Activated CD4-positive, CD25-positive, alpha-beta regulatory T cell treated with anti-CD3 and anti-CD28 coated beads, Interleukin-2, amount 50 U/mL, for 72 hours (primary cell): Measurements from ENCODE around the gene GLDN.

Experiments
- DNase-seq: peaks from one replicate; pipeline ENCODE4 v3.0.0; 2021

The GLDN gene

DNA sequence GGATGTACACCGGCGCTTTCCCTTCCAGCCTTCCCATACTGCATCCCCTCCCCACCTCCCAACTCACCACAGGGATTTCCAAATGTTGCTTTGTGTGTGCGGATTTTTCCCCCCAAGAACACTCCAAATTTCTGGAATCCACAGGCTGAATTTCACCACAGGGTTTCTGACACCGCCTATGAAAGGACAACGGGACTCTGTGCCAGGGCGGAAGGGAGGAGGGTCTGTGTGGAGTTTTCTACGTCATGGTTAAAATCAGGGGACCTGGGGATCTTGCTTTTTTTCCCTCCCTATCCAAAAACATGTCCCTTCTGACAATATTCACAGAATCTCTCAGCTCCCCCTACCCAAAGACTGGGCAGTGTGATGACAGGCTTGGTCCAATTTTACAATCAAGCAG, 17.7 kb upstream of the GLDN start:
- DNase-seq = no peak

DNA sequence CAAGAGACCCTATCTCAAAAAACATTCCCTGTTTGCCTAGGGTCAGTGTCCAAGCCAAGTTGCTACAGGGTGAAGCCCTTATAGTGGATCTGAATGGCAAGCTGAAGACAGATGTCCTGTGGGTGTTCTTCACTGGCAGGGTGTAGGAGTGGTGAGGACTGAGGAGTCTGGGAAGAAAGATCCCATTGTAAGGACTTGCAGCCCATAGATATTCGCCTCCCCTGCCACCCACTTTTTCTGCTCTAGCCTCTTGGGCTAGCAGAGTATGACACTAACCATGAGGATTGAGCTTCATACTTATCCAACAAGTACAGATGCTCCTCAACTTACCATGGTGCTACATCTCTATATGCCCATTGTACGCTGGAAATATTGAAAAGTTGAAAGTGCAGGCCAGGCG, 16.3 kb upstream of the GLDN start:
- no peak for DNase-seq

DNA sequence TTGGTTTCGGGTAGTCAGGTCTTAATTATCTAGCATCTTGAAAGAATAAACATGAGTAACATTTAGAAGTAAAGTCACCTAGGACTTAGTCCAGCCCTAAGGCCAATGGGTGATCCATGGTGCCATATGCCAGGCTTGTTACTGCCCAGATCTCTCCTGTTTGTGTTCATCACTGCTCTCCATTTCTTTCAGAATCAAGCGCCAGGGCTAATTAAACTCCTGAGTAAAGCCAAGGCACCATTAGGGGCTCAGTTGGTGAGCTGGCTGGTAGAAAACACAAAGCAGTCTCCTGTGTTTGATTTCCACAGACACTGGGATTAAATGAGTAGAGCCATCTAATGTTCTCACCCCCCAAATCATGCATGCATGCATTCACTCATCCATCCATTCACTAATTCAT, 14.4 kb upstream of the GLDN start:
- DNase-seq = no peak

DNA sequence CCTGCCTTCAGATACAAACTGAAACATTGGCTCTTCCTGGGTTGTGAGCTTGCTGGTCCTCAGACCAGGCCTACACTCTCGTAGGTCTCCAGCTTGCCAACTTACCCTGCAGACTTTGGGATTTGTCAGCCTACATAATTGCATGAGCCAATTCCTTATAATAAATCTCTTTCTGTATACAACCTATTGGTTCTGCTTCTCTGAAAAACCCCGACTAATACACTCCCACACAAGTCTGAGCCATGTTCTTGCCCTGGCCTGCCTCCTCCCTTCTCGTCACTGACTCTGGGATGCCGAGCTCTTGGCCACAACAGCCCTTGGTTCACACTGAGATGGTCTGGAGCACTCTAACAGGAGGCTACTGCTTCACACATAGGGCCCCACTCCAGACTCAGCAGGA, 12.5 kb upstream of the GLDN start:
- DNase-seq = no peak

DNA sequence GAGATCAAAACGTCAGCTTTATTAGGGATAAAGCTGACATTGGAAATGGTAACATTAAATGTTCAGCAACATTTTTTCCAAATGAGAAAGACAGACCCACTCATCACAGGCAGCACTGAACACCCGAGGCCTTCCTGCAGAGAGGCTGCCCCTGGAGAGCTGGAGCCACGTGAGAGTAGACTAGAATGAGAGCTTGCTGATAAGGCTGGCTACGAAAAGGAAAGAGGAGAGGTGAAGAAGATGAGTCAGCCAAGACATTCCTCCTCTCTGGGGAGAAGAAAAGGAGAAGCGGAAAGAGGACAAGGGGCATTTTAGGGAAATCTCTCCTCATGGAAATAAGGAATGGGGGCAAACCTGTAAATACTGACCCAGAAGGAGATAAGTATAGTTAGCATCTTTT, 10.3 kb upstream of the GLDN start:
- no peak for DNase-seq

DNA sequence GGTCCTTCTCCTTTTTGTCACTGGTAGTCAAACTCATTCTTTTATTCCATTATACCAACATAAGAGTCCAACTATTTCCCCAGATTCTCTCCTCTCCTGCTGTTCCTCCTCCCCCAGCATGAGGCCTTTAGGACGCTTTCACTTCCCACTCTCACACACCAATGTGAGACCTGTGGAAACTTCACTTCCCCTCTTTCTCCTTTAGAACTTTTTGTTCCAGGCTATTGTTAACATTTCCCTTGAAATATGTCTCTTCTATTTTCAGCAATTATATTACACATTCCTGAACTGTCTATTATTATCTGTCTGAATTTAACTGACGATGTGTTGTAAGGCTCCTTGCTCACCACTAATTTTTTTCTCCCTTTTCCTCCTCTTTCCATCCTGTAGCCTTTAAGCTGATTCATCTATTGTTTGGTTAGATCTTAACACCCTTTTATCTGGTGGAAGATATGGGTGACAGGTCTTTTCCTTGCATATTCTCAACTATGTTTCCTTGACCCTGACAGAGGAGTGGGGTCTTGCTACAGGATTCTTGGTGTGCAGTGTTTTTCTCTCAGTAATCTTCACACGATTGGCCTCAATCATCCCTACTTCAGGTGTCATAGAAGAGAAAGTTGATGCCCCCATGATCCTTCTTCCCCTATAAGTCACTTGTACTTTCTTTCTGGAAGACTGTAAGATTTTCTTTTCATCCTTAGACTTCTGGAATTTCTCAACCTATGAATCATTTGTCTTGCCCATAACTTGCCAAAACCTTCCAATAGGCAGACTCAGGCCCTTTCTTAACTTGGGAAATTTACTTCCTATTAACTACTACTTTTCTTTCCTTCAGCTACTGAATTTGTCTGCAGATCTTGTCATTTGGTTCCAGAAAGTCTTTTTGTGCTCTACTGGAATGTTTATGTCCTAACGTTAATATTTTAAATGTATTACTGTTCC, 9.0 kb upstream of the GLDN start:
- no peak for DNase-seq

DNA sequence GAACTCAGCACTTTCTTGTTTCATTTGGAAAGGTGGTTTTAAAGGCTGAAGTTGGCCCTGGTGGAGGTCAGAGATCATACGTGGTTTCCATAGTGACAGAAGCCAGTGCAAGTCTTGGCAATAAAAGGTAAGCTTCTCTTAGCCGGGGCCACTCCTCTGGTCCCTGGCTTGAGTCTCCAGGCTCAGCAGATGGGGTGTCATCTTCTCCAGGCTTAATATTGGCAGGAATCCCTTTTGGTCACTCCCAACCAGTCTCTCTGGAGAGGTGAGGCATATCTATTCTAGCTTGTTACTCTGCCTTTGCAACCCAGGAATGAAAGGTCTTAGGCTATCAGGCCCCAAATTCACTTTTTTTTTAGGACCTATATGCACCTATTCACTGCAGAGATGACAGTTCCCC, 7.9 kb upstream of the GLDN start:
- no peak for DNase-seq

DNA sequence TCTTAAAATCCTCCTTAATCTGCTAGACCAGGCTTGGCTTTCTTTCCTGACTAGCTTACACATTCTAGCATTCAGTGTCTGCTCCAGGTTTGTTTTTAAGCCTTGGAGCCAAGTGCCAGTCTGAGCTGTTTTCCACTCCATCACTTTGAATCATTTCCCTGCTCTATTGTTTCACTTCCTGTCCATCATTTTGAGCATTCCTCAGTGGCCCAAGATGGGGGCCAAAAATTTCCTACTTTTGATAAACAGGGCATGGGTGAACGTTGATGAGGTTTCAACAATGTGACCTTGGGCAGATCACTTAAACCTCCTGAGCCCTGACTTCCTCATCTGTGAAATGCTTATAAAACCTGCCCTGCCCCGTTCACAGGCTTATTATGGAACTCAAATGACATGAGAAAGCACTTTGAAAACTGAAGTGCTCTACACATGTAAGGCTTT, 7.4 kb upstream of the GLDN start:
- DNase-seq = no peak

DNA sequence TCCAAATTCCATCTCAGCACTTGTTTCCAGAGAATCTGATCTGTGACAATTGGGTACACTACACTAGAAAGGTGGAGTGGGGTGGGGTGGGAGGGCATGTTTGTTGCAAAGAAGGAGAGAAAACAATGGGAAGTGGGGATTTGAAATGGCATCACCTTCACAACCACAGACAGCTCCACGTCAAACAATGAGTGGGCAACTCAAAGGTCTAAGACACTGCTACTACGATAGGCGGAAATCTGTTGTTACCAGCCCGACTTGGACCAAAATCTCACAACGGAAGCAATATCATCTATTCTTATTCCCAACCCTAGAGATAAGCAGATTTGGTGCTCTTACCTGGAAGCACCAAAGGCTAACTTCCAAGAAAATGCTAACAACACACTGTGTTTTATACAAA, 6.4 kb upstream of the GLDN start:
- no peak for DNase-seq

DNA sequence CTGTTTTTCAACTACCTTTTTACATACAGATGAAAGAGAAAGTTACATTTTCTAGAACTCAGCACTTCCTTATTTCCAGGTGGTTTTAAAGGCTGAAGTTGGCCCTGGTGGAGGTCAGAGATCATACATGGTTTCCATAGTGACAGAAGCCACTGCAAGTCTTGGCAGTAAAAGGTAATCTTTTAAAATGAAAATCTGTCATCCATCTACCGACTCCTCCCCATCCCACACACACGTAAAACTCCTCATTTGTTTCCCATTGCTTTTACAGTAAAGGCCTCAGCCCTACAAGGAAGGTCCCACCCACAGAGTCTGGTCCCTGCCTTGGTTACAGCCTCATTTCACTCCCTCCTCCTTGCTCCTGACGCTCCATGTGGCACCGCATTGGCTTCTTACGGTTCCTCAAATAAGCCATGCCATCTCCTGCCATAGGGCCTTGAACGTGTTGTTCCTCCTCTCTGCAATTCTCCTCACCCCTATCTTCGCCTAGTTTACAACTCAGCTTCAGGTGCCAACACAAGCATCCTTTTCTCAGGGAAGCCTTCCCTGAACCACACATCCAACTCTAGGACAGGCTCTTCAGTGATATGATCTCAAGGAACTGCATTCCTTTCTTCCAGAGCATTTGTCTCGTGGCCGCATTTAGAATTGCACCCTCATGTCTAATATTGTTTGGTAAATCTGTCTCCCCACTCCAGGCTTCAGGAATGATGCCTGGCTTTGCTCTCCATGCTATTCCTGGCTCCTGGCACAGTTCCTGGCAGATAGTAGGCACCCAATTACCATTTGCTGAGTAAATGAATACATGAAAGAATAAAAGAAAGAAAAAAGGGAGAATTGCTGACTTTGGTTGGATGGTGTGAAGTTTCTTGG, 5.7 kb upstream of the GLDN start:
- DNase-seq = no peak

DNA sequence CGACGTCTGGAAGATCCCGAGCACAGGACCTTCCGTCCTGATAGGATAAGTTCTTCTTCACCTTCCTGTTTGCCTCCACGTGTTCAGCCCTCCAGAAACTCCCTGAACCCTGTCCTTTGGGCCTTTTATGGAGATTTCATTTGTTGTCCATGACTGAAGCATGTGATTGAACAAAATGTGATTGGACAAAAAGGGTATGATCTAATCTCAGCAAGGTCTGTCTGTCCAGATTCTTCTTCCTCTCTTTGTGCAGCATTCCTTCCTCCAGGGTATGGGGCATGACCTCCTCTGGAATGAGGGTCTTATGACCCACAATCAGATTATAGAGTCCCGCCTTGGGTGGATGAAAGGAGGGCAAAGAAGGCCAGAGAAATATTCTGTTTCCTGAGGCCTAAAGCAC, 3.0 kb upstream of the GLDN start, which contains the start of gene CYP19A1:
Gene CYP19A1, minus strand, starts transcription at position 101 of the 400 bp plus-strand sequence. CDS start 95,684 bp downstream, outside the sequence.
- DNase-seq = no peak

DNA sequence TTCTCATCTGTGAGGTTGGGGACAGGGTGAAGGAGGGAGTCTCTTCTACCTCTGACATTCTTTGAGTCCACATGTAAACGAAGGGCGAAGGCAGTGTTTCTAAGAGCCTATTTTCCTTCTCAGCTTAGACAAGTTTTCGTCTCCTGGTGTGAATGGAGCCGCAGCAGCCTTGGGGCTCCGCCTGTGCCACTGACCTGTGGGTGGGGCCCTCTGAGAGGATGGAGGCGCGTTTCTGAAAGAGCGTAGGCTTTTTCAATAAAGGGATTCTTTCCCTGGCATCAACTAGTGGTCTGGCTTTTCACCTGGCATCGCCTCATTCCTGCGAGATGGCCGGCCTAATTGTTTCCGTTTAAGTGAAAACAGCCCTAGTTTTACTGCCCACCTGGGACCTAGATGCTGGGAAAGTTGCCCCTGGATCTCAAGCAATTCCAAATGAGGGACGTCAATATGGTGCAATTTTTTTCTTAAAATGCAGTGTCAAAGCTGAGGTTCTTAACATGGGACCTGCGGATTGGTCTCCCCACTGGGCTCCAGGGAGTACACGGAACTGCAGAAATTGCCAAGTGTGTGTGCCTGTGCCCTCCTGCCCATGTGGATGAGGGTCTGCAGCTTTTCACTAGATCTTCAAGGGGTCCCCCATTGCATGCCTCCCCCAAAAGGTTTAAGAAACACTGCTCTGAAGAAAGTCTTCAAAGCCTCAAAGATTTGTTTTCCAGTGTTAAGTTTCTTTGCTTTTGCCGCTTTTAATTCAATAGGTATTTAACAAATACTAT, 958 bp downstream of the GLDN start:
- no peak for DNase-seq

DNA sequence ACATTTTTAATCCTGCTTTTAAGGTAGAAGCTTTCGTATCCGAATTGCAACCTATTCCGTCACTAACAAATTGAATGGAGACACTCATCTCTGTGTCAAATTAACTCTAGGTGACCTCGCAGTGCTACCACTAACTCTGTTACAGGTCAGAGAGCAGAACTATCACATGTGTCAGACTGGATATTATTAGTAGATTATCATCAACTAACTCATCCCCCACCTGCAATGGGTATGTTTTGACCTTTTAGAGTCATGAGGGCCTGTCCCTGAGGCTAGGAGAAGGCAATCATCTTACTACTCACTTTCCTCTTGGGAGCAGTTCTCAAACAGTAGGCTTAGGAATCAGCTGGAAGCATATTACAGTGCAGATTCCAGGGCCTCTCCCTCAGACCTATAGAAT, 2.0 kb downstream of the GLDN start:
- no peak for DNase-seq

DNA sequence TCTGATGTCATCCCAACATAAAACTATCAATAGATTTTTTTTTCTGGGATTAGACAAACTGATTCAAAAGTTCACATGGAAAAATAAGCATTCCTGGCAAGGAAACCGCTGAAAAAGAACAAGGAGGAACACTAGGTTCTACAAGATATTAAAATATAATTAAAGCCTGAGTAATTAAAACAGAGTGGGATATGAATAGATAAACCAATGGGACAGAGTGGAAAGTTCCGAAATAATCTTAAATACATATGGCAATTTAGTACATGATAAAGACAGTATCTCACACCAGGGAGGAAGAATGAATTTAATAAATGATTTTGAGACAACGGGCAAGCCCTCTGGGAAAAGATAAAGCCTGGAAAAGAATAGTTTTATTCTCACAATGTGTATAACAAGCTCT, 4.7 kb downstream of the GLDN start:
- DNase-seq = no peak

DNA sequence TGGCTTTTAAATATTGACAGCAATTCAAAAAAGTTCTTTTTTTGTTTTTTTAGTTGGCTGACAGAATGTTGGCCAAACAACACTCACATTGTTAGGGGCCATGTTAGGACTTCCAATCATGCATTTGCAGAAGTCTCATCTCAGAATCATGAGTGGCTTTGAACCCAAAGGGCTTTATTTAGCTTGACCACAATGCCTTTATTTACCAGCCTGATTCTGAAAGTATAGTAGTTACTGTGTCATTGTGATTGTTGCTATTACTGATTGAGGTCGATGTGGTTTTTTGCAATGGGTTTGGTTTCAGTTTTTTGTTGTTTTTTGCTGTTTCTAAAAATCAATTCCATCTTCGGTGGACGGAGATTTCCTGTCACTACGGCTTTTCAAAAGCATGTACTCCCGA, 7.2 kb downstream of the GLDN start:
- DNase-seq = no peak

DNA sequence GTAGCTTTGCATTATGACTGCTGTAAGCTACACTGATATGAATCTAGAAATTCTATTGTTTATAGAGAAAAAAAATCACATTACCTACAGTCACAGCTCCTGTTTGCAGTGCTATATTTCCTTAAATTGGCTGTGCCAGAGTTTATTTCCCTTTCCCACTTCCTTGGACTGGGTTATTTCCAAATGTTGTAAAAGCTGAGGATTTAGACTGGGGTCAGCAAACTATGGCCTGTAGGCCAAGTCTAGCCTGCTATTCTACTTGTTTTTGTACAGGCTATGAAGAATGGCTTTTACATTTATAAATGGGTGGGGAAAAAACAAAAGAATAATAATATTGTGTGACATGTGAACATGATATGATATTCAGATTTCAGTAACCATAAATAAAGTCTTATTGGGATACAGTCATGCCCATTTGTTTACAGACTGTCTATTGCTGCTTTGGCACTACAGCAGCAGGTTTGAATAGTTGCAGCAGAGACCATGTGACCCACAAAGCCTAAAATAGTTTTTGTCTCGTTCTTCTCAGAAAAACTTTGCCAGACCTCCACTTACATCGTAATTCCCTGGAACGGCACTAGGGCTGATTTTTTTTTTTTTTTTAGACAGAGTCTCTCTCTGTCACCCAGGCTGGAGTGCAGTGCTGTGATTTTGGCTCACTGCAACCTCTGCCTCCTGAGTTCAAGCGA, 7.8 kb downstream of the GLDN start:
- no peak for DNase-seq

DNA sequence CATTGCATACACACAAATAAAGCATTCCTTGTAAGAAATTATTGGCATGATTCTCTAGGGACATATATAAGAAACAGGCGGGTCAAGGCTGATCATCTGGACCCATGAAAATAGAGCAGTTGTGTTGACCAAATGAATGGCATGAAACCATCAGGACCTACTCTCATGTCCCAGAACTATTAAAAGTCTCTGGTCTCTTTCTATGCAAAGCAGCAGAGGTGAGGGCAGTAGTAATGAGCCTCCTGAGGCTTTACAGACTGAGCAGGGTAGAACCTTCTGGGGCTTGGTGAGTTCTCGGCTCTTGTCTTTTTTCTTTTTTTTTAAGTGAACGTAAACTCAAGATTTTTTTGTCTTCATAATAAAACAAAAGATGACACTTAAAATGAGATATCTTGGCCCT, 9.3 kb downstream of the GLDN start:
- no peak for DNase-seq

DNA sequence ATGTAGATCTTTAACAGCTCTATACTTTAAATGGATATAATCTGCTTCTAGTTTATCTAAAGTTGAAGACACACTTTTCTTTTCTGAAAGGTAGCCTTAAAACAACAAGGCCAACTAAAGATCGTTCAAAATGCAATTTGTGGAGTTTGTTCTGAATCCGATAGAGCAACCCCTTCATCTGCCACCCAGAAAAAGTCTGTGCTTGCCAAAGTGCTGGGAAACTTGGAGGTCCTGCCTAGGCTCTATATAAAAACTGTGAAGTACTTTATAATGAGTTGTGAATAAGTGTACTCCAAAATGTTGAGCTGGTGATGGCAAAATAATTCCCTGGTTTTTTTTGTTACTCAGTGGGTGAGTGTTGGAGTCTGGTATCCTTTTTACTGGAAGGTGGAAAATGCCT, 12.5 kb downstream of the GLDN start:
- DNase-seq = no peak

DNA sequence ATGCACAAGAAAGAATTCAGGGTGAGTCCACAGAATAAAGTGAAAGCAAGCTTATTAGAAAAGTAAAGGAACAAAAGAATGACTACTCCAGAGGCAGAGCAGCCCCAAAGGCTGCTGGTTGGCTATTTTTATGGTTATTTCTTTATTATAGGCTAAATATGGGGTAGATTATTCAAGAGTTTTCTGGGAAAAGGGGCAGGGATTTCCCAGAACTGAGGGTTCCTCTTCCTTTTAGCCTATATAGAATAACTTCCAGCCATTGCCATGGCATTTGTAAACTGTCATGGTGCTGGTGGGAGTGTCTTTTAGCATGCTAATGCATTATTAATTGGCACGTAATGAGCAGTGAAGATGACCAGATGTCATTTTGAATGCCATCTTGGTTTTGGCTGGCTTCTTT, 13.6 kb downstream of the GLDN start:
- no peak for DNase-seq

DNA sequence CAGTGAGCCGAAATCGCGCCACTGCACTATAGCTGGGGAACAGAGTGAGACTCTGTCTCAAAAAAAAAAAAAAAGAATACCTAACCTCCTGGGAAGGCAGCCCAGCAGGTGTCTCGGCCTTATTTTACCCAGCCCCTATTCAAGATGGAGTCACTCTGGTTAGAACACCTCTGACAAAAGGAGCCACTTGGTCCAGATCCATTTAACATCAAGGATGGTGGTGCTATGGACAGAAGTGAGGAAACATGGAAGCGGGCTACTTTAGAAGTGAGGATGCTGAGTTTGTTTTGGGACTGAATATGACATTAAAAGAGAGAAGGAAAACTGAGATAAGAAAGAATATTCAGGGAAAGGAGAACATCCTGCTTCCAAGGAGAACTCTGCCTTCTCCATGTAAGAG, 14.7 kb downstream of the GLDN start:
- DNase-seq = no peak

DNA sequence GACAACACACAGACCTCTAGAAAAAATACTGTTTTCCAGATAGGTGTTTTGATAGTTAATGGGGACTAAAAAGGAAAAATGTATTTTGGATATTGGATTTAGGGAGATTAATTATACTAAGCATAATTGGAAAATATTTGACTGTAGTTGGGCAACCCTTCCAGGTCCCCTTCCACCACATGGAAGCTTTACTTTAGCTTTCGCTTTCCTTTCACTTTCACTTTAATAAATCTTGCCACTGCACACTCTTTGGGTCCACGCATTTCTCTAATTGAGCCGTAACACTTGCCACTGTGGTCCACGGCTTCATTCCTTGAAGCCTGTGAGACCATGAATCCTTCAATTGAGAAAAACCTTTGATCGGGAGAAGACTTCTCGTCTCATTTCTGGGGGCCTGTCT, 15.5 kb downstream of the GLDN start:
- no peak for DNase-seq

DNA sequence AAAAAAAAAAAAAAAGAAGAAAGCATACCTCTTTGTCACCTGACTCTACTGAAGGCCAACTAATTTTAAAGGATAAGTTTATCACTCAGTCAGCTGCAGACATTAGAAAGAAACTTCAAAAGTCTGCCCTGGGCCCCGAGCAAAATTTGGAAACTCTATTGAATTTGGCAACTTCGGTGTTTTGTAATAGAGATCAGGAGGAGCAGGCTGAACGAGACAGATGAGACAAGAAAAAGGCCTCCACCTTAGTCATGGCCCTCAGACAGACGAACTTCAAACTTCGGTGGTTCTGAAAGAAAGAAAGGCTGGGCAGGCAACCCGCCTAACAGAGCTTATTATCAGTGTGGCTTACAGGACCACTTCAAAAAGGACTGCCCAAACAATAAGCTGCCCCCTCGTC, 18.5 kb downstream of the GLDN start:
- DNase-seq = no peak

DNA sequence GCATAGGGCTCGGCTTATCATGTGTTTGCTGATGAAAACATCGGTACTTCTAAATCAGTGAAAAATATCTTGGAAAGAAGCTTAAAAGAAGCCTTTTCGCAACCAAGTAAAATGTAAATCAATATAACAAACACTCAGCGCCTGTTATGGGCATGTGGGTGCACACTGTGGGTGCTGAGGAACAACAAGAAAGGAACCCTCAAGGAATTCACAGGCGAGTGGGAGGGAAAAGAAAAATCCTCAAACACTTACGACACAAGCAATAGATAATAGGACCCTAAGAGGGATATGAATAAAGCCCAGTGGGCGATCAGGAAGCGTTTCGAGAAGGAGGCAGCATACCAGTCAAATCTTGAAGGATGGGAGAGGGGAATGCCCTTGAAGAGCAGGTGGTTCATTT, 21.9 kb downstream of the GLDN start:
- DNase-seq = no peak
